Measurements from ENCODE around the gene BTNL3. TPM values are rescaled to one million over a fixed set of nuclear protein-coding genes. Genes with fewer than 3 reads are reported as not detected.

Gene BTNL3, protein sequence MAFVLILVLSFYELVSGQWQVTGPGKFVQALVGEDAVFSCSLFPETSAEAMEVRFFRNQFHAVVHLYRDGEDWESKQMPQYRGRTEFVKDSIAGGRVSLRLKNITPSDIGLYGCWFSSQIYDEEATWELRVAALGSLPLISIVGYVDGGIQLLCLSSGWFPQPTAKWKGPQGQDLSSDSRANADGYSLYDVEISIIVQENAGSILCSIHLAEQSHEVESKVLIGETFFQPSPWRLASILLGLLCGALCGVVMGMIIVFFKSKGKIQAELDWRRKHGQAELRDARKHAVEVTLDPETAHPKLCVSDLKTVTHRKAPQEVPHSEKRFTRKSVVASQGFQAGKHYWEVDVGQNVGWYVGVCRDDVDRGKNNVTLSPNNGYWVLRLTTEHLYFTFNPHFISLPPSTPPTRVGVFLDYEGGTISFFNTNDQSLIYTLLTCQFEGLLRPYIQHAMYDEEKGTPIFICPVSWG
- total RNA-seq (2022) (not detected in 2 replicates), Bru-seq, nascent RNA (not detected), BruChase-seq, experiment 1, labeled RNA remaining after a 6-hour chase (not detected), BruChase-seq, experiment 2, labeled RNA remaining after a 2-hour chase (not detected)
- long read RNA-seq = 0 reads

DNA sequence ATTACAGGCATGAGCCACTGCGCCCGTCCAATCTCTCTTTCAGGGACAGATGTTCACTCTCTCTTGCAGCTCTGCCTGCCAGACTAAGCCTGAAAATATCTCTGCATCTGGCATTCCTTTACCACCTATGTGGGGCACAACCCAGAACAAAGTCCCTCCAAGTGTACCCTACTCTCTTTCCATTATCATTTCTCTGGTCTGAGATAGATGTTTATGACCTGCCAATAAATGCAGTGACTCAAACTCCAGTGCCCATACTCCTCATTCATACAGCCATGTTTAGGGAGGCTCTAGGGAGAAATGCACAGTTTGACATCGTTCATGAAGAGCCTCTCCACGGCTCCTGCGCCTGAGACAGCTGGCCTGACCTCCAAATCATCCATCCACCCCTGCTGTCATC, at the start of gene BTNL3:
BTNL3 (plus strand) TSS at position 255 of the 400 bp plus-strand sequence. CDS start 183 bp downstream, outside the sequence.
- BruUV-seq (replicated peaks) = no TSS peak
- no peak for DNase-seq (ENCODE audit: unreplicated experiment)
- Mint-ChIP-seq H3K27ac (ENCODE audit: low read depth, unreplicated experiment) (no peak within 1 kb of the TSS), H3K36me3 (ENCODE audit: insufficient read depth, unreplicated experiment) (no peaks in the 10 kb centered on the region), H3K27me3 (ENCODE audit: insufficient read depth, unreplicated experiment) (peaks cover 10% of the 10 kb centered on the region), H3K9me3 (ENCODE audit: unreplicated experiment) (peaks cover 7% of the 10 kb centered on the region), H3K4me1 (ENCODE audit: insufficient read depth, unreplicated experiment) (no peaks in the 10 kb centered on the region), H3K4me3 (ENCODE audit: unreplicated experiment) (no peak within 1 kb of the TSS)
- CTCF ChIA-PET = no interaction called here
- POLR2A ChIA-PET = no interaction called here
- no peak for TF ChIP-seq CTCF (IDR thresholded peaks at IDR 0.05; ENCODE audit: unreplicated experiment)
- intact Hi-C loops (cut with micrococcal nuclease) = no loop called here

- peak; percentile 79 for DNase-seq (ENCODE audit: unreplicated experiment)
- BruUV-seq (replicated peaks) = no TSS peak
- peaks cover 12% of the 10 kb centered on the region for H3K4me1 Mint-ChIP-seq (ENCODE audit: insufficient read depth, unreplicated experiment)
- H3K27ac Mint-ChIP-seq (ENCODE audit: low read depth, unreplicated experiment) = peak overlapping the region; percentile 61
- CTCF ChIA-PET = no interaction called here
- no peaks in the 10 kb centered on the region for H3K27me3 Mint-ChIP-seq (ENCODE audit: insufficient read depth, unreplicated experiment)
- no peak for TF ChIP-seq CTCF (IDR thresholded peaks at IDR 0.05; ENCODE audit: unreplicated experiment)
- POLR2A ChIA-PET = no interaction called here
- H3K36me3 Mint-ChIP-seq (ENCODE audit: insufficient read depth, unreplicated experiment) = no peaks in the 10 kb centered on the region
- no peaks in the 10 kb centered on the region for H3K9me3 Mint-ChIP-seq (ENCODE audit: unreplicated experiment)
- intact Hi-C loops (cut with micrococcal nuclease) = loop anchor here (5.0 kb wide), 1 partner anchor 73 kb away; no protein-coding TSS in a partner anchor
- H3K4me3 Mint-ChIP-seq (ENCODE audit: unreplicated experiment) = no peak overlapping the region
Observed at GRCh38 chr5:180950291-180950949, 38.2 kb upstream of the BTNL3 start.

- H3K27me3 Mint-ChIP-seq (ENCODE audit: insufficient read depth, unreplicated experiment) = no peaks in the 10 kb centered on the region
- ChIA-PET CTCF (no interaction called here), POLR2A (interaction anchor here (0.6 to 1.2 kb wide), 2 partner anchors 52 to 158 kb away, joined by 3 read pairs; no protein-coding TSS in a partner anchor)
- H3K4me3 Mint-ChIP-seq (ENCODE audit: unreplicated experiment) = no peak overlapping the region
- H3K27ac Mint-ChIP-seq (ENCODE audit: low read depth, unreplicated experiment) = no peak overlapping the region
- intact Hi-C loops (cut with micrococcal nuclease) = no loop called here
- no peaks in the 10 kb centered on the region for H3K36me3 Mint-ChIP-seq (ENCODE audit: insufficient read depth, unreplicated experiment)
- H3K9me3 Mint-ChIP-seq (ENCODE audit: unreplicated experiment) = no peaks in the 10 kb centered on the region
- BruUV-seq (replicated peaks) = no TSS peak
- no peaks in the 10 kb centered on the region for H3K4me1 Mint-ChIP-seq (ENCODE audit: insufficient read depth, unreplicated experiment)
- no peak for DNase-seq (ENCODE audit: unreplicated experiment)
- no peak for TF ChIP-seq CTCF (IDR thresholded peaks at IDR 0.05; ENCODE audit: unreplicated experiment)
Observed at GRCh38 chr5:180959661-180960060, 29.0 kb upstream of the BTNL3 start.

DNA sequence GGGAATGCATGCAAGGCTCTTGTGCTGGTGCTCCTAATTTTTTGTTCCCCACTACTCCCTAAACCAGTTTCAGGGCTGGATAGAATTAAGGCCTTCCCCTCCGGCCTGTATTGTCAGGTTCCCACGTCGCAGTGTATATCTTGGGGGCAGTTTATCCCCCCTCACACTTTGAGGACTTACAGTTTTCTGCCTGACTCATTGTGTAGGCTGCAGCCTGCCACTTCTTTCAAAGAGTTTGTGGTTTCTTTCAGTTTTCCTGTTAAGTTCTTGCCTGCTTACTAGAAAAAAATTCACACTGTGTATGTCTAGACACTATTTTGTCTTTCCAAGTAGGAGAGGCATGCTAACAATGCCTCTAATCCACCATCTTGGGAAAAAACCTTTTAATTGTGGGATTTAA, 28.4 kb upstream of the BTNL3 start:
- Mint-ChIP-seq H3K27ac (ENCODE audit: low read depth, unreplicated experiment) (no peak overlapping the region), H3K27me3 (ENCODE audit: insufficient read depth, unreplicated experiment) (no peaks in the 10 kb centered on the region), H3K36me3 (ENCODE audit: insufficient read depth, unreplicated experiment) (no peaks in the 10 kb centered on the region), H3K4me3 (ENCODE audit: unreplicated experiment) (no peak overlapping the region), H3K4me1 (ENCODE audit: insufficient read depth, unreplicated experiment) (no peaks in the 10 kb centered on the region), H3K9me3 (ENCODE audit: unreplicated experiment) (no peaks in the 10 kb centered on the region)
- BruUV-seq (replicated peaks) = no TSS peak
- intact Hi-C loops (cut with micrococcal nuclease) = no loop called here
- CTCF ChIA-PET = no interaction called here
- no peak for DNase-seq (ENCODE audit: unreplicated experiment)
- POLR2A ChIA-PET = interaction anchor here (0.6 to 1.2 kb wide), 2 partner anchors 51 to 158 kb away, joined by 3 read pairs; no protein-coding TSS in a partner anchor
- TF ChIP-seq CTCF (IDR thresholded peaks at IDR 0.05; ENCODE audit: unreplicated experiment) = no peak
